ENCODE results near the gene STAMBP.

DNA sequence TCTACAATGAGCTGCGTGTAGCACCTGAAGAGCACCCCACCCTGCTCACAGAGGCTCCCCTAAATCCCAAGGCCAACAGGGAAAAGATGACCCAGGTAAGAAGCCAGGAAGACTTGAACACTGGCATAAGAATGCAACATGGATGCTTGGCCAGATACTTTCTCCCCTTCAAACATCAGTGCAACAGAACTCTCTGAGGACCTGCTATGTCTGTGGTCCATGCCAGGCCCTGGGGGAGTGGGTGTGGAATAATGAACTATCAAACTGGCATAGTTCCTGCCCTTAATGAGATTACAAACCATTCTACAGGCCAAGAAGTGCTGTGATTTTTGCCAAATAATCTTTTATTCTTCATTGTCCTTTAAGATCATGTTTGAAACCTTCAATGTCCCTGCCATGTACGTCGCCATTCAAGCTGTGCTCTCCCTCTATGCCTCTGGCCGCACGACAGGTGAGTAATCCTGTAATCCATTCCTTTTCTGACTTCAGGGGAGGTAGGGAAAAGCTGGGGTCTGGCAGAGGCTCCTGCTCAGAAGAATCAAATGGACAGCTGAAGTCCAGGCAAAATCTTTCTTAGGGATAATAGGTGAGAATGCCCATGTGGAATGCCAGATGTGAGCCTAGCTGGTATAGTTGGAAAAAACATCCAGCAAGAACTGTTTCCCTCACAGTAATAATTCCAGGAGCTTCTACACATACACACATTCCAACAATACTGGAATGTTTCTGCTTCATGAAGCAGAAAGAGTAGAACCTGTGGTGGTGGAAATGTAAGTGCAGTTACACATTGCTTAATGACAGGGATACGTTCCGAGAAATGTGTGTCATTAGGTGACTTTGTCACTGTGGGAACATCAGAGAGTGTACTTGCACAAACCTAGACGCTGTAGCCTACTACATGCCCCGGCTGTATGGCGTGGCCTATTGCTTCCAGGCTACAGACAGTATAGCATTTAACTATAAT is 80.2 kb downstream of the STAMBP start:
- TF ChIP-seq, protein P1, sequence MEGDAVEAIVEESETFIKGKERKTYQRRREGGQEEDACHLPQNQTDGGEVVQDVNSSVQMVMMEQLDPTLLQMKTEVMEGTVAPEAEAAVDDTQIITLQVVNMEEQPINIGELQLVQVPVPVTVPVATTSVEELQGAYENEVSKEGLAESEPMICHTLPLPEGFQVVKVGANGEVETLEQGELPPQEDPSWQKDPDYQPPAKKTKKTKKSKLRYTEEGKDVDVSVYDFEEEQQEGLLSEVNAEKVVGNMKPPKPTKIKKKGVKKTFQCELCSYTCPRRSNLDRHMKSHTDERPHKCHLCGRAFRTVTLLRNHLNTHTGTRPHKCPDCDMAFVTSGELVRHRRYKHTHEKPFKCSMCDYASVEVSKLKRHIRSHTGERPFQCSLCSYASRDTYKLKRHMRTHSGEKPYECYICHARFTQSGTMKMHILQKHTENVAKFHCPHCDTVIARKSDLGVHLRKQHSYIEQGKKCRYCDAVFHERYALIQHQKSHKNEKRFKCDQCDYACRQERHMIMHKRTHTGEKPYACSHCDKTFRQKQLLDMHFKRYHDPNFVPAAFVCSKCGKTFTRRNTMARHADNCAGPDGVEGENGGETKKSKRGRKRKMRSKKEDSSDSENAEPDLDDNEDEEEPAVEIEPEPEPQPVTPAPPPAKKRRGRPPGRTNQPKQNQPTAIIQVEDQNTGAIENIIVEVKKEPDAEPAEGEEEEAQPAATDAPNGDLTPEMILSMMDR (IDR thresholded peaks at IDR 0.05; ENCODE audit: insufficient read depth, low read length, poor library complexity, severe bottlenecking): no peak
- TF ChIP-seq EZH2phosphoT487 (conservative IDR thresholded peaks at IDR 0.05; ENCODE audit: low read length): no peak

All from SU-DHL-6 (cell line).